ENCODE data around the gene GBP7. TPM values are rescaled to one million over a fixed set of nuclear protein-coding genes. Genes with fewer than 3 reads are reported as not detected.

GBP7 gene
- total and polyA plus RNA-seq, 2 donors from 2014 or later, result not detected

- Histone ChIP-seq H3K27ac (ENCODE audit: low read depth in 2 of 2, low read length in 2 of 2) (peak within 1 kb of the TSS; percentile 79 to 81), H3K27me3 (ENCODE audit: control insufficient read depth, insufficient read depth, low read length) (no peaks in the 10 kb centered on the region), H3K4me3 (ENCODE audit: low read length in 3 of 3) (peak within 1 kb of the TSS; percentile 63 to 79 (median 68)), H3K4me1 (ENCODE audit: control insufficient read depth in 2 of 3, insufficient read depth in 2 of 3, low read depth in 1 of 3, low read length in 3 of 3) (no peaks in the 10 kb centered on the region), H3K36me3 (ENCODE audit: control insufficient read depth in 2 of 3, insufficient read depth in 3 of 3, low read length in 3 of 3) (peaks cover 0 to 3% (median 0%) of the 10 kb centered on the region in 3 donors), H3K9ac (ENCODE audit: low read length in 3 of 3) (peak within 1 kb of the TSS; percentile 24 to 52 (median 28)), H3K9me3 (ENCODE audit: control insufficient read depth in 2 of 3, insufficient read depth in 1 of 3, low read length in 3 of 3) (no peaks in the 10 kb centered on the region)
- no peak for TF ChIP-seq CTCF (IDR thresholded peaks at IDR 0.05; ENCODE audit: borderline replicate concordance, extremely low read depth, insufficient read depth)
- FAIRE-seq (no peak), DNase-seq (peak in 2 of 5 donors; percentile 47 to 75)
- intact Hi-C loops (cut with DNase I), result no loop called here
These were observed 22.8 kb upstream of the GBP7 start, which contains the start of gene GBP4 for GRCh38 chr1:89198491-89199072. TSS of gene GBP4 (minus strand) at chr1:89198942. CDS start at chr1:89198834, 108 bp downstream.

- peaks cover 0 to 3% (median 0%) of the 10 kb centered on the region in 3 donors for H3K36me3 ChIP-seq (ENCODE audit: control insufficient read depth in 2 of 3, insufficient read depth in 3 of 3, low read length in 3 of 3)
- DNase-seq, result no peak
- peak overlapping the region in 2 of 3 donors; percentile 18 to 52 for H3K9ac ChIP-seq (ENCODE audit: low read length in 3 of 3)
- FAIRE-seq, result no peak
- H3K4me3 ChIP-seq (ENCODE audit: low read length in 3 of 3), result peak overlapping the region; percentile 63 to 79 (median 68)
- intact Hi-C loops (cut with DNase I), result no loop called here
- H3K4me1 ChIP-seq (ENCODE audit: control insufficient read depth in 2 of 3, insufficient read depth in 2 of 3, low read depth in 1 of 3, low read length in 3 of 3), result no peaks in the 10 kb centered on the region
- H3K27ac ChIP-seq (ENCODE audit: low read depth in 2 of 2, low read length in 2 of 2), result peak overlapping the region; percentile 79 to 81
- TF ChIP-seq CTCF (IDR thresholded peaks at IDR 0.05; ENCODE audit: borderline replicate concordance, extremely low read depth, insufficient read depth), result no peak
- no peaks in the 10 kb centered on the region for H3K9me3 ChIP-seq (ENCODE audit: control insufficient read depth in 2 of 3, insufficient read depth in 1 of 3, low read length in 3 of 3)
- H3K27me3 ChIP-seq (ENCODE audit: control insufficient read depth, insufficient read depth, low read length), result no peaks in the 10 kb centered on the region
These were observed 22.3 kb upstream of the GBP7 start for GRCh38 chr1:89198081-89198480.

GRCh38 chr1:89195476-89195875 lies 19.7 kb upstream of the GBP7 start:
- no peak overlapping the region for H3K27ac ChIP-seq (ENCODE audit: low read depth in 2 of 2, low read length in 2 of 2)
- DNase-seq, result no peak
- FAIRE-seq, result no peak
- H3K9ac ChIP-seq (ENCODE audit: low read length in 3 of 3), result no peak overlapping the region
- peaks cover 0 to 3% (median 0%) of the 10 kb centered on the region in 3 donors for H3K36me3 ChIP-seq (ENCODE audit: control insufficient read depth in 2 of 3, insufficient read depth in 3 of 3, low read length in 3 of 3)
- no peaks in the 10 kb centered on the region for H3K4me1 ChIP-seq (ENCODE audit: control insufficient read depth in 2 of 3, insufficient read depth in 2 of 3, low read depth in 1 of 3, low read length in 3 of 3)
- TF ChIP-seq CTCF (IDR thresholded peaks at IDR 0.05; ENCODE audit: borderline replicate concordance, extremely low read depth, insufficient read depth), result no peak
- H3K9me3 ChIP-seq (ENCODE audit: control insufficient read depth in 2 of 3, insufficient read depth in 1 of 3, low read length in 3 of 3), result no peaks in the 10 kb centered on the region
- intact Hi-C loops (cut with DNase I), result no loop called here
- H3K27me3 ChIP-seq (ENCODE audit: control insufficient read depth, insufficient read depth, low read length), result no peaks in the 10 kb centered on the region
- H3K4me3 ChIP-seq (ENCODE audit: low read length in 3 of 3), result peak overlapping the region in 2 of 3 donors; percentile 3 to 7
